Measurements from ENCODE around the gene KCNK16.

DNA sequence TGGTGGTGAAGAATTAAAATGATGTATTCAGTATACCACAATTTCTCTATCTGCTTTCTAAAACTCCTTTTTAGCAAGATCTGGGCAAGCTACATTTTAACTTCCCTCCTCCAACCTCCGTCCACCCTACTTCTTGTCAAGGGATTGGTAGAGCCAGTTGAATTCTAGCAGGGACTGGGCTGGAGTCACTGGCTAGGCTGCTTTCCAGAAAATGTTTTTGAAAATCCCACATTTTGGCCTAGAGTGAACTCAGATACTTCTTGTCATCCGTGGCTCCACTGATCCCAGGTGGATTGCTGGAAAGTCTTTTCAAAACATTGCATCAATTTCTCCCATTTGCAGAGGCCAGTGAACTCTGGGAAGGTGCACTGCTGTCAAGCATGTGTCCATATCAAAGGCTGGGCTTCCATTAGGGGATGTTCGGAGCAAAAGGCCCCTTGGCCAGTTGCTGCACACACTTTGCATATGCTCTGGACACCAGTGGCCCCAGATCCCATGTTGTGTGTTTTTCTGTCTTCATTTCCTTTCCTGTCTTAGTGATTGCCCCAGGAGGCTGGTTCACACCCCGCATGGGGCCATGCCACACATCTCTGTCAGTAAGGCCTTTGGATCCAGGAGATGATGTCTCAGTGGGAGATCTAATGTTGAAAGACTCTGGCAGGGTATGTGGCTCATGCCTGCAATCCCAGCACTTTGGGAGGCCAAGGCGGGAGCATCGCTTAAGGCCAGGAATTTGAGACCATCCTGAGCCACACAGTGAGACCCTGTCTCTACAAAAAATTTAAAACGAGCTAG lies 11.3 kb upstream of the KCNK16 start:
- TF ChIP-seq, protein P1, sequence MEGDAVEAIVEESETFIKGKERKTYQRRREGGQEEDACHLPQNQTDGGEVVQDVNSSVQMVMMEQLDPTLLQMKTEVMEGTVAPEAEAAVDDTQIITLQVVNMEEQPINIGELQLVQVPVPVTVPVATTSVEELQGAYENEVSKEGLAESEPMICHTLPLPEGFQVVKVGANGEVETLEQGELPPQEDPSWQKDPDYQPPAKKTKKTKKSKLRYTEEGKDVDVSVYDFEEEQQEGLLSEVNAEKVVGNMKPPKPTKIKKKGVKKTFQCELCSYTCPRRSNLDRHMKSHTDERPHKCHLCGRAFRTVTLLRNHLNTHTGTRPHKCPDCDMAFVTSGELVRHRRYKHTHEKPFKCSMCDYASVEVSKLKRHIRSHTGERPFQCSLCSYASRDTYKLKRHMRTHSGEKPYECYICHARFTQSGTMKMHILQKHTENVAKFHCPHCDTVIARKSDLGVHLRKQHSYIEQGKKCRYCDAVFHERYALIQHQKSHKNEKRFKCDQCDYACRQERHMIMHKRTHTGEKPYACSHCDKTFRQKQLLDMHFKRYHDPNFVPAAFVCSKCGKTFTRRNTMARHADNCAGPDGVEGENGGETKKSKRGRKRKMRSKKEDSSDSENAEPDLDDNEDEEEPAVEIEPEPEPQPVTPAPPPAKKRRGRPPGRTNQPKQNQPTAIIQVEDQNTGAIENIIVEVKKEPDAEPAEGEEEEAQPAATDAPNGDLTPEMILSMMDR (IDR thresholded peaks at IDR 0.05; ENCODE audit: insufficient read depth, low read depth, low read length), result no peak
- TF ChIP-seq EZH2 (IDR thresholded peaks at IDR 0.05; ENCODE audit: insufficient read depth, low read length), result no peak

Data from astrocyte (in vitro differentiated cells and primary cell).